Colon (tissue), 2 donors: Measurements from ENCODE around the gene SCGB1A1.

Experiments used
- FAIRE-seq: peaks from 2 replicates; lab custom pipeline; 2012; peaks lifted over from hg19 to GRCh38; lab: Jason Lieb, UNC
- donor health status: control.
- donor health status: control.

SCGB1A1 gene

DNA sequence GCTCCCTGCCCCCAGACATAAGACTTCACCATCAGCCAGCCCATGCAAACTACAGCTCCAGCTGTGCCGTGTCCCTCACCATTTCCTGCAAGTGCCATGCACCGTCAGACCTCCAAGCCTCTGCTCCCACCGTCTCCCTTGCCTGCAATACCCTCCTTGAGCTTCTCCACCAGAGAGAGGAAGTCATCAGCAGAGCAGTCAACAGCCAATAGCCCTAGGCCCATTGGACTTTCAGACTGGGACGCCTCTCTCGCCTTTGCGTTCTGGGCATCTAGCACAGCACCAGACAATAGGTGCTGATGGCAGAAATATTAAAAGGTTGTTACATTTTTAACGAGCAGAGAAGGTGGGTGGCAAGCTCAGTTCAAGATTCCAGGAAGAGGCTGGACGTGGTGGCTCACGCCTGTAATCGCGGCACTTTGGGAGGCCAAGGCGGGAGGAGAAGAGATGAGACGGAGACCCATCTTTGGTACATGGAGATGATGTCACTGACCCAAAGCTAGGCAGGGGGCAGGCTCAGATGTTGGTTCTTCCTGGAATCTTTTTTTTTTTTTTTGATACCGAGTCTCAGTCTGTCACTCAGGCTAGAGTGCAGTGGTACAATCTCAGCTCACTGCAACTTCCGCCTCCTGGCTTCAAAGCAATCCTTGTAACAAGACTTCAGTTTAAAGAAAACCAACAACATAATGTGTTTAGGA lies 31.9 kb downstream of the SCGB1A1 start:
- no peak for FAIRE-seq

DNA sequence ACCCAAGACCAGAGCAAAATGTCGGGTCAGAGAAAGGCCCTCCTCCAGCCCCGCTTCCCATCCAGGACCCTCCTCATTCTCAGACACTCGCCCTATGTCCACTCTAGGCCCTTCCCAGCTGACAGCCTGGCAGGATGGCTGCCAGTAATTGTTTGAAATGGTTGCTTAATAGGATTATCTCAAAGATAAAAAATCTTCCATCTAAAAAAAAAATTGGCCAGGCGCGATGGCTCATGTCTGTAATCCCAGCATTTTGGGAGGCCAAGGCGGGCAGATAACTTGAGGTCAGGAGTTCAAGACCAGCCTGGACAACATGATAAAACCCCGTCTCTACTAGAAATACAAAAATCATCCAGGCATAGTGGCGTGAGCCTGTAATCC lies 32.4 kb downstream of the SCGB1A1 start:
- FAIRE-seq = no peak

DNA sequence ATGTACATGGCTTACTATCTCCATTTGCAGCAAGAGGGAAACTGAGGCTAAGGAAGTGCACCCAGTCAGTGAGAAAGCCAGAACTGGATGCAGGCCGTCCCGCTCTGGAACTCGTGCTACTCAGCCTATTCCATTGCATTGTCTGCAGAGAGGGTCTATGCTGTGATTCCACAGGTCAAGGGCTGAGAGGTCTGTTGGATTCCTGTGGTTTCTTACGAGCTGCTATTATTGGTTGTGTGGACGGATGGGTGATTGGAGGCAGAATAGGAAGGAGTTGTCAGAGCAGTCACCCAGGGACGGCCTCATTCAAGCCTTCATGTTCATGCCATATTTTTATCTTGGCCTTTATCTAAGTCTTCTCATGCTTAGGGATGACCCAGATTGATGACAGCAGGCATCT lies 33.4 kb downstream of the SCGB1A1 start:
- FAIRE-seq = no peak

DNA sequence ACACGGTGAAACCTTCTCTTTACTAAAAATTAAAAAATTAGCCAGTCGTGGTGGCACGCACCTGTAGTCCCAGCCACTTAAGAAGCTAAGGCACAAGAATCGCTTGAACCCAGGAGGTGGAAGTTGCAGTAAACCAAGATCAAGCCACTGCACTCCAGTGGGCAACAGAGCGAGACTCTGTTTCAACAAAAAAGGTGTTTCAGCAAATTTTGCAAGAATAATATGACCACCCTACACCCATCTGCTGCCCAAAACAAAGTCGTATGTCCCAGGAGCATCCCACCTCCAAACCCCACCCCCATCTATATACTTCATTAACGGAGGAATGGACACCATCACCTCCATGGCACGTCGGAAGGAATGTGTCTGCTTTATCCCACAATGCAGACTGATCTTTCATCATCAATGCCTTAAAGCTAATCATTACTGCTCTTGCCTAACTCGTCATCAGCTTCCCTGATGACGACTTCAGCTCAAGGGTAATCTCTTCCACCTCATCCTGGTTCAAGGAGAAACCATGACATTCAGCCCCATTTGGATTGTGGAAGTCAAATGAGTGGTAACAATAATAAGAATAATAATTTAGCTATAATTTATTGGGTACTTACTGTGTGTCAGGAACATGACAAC lies 34.1 kb downstream of the SCGB1A1 start:
- FAIRE-seq = no peak

DNA sequence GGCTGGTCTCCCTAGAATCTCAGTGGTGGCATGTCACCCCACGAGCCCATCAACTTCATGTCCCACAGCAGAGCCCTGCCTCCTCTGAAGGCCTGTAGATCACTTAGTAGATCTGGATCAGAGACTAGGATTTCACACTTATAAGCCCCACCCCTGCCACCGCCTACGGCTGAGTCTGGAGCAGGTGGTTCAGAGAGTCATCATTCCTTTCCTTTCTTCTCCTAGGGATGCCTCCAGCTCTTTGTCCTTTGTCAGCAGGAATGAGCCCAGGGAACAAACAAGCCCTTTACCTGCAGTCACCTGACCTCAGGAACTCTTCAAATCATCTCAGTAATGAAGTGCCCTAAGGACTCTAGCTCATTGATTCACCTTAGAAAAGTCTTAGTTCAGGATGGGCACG lies 37.8 kb downstream of the SCGB1A1 start:
- no peak for FAIRE-seq

DNA sequence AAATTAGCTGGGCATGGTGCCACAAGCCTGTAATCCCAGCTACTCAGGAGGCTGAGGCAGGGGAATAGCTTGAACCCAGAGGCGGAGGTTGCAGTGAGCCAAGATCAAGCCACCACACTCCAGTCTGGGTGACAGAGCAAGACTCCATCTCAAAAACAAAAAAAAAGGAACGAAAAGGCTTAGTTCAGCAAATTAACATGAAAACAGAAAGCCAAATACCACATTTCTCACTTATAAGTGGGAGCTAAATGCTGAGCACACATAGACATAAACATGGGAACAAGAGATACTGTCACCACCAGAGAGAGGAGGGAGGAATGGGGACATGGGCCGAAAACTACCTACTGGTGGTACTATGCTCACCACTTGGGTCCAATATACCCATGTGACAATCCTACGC lies 38.6 kb downstream of the SCGB1A1 start:
- no peak for FAIRE-seq

DNA sequence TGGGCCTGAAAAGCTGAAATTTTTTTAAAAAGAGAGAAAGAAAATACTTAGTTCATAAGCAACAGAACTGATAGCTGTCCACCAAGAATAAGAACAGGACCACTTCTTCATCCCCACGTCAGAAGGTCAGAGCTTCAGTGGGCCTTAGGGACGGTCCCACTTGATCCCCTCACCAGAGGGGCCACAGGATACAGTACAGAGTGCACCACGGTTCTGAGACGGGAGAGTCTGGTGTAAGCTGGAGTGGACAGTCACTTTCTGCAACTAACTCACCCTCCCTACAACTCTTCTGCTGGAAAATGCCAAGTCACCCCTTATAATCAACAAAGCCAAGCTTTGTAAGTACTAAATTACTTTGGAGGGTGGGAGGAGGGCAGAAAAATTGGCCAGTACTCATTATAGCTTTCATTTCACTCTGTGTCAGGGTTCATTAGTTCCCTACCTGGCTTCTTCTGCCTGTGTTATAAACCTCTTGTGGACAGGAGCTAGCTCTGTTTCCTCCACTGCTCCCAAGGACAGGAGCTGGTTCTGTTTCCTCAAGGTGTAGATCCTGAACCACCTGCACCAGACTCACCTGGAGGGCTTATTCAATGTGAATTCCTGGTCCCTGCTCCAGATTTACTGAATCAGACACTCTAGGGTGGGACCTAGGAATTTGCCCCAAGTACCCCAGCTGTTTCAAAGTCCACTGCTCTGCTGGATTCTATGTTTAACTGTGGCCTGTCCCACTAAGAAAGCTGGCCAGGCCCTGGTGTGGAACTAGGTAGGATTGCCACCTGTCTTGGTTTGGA lies 39.6 kb downstream of the SCGB1A1 start:
- no peak for FAIRE-seq

DNA sequence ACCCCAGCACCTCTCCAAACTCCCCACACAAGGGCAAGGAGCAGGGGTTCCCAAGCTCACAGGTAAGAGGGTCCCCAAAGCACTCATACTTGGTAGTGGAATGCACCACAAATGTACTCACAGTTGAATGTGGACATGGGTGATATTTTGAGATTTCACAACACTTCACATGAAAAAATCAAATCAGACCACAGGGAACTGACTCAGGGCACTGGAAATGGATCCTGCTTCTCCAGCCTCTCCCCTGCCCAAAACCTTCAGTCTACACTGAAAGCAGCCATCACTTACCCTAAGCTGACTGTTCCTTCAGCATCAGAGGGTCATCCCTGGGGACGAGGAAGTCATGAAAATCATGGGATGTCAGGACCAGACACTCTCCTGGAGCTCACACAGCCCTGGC lies 40.2 kb downstream of the SCGB1A1 start:
- no peak for FAIRE-seq

DNA sequence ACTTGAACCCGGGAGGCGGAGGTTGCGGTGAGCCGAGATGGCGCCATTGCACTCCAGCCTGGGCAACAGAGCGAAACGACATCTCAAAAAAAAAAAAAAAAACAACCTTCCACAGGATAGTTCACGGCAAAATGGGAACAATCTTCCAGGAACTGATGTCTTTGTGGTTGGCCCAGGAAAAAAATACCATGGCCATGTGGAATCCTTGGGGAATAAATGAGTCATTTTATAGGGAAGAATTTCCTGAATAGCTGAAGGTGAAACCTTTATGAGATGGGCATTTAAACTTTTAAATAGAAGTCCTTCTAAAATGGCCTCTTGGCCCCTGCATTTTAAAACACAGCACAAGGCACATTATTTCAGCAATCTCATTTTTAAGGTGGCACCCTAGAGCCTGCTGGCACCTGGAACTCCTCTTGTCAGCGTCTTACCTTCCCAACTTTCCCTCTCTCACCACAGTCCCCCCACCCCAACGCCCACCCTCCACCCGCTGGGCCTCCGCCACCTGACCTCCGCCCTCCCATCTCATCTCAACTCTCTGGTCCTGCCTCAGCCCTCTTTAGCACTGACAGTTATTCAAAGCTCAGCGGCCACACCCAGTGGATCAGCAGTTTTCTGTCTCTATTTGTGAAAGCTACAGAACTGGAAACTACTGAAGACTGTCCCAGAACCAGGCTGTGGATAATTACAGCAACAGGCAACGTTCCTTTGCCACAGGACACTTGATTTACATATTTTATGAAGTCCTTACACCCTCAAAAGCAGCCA lies 43.1 kb downstream of the SCGB1A1 start:
- no peak for FAIRE-seq

DNA sequence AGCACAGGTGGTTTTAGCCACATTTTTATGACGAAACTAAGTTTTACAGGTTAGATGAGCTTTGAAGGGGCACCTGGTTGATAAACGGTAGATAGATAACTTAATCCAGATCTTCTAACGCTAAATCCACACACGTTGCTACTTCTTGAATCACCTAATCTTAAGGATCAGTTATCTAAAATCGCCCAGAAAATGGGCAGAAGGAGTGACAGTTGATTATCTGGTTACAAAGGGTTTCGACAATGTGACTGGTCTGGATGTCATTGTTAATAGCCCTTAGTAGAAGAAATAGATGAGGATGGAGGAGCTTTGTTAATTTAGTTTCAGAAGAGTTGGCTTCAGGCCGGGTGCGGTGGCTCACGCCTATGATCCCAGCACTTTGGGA lies 43.7 kb downstream of the SCGB1A1 start:
- FAIRE-seq = no peak

DNA sequence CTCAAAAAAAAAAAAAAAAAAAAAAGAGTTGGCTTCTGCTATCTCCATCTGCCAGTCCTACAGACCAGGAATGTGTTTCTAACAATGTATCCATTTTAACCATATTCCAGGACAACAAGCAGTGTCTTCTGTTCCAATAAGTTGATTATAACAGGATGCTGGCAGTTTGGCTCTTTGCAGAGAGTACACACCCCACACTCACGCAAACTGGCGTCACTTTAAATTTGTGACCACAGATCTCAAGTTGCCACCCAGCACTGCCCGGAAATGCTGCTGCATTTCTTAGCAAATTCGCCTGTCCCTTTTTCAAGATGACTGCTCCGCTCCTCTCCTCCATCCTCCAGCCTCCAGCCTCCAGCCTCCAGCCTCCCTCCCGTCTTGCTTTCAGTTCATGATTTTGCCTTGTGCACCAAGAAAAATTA lies 44.3 kb downstream of the SCGB1A1 start:
- FAIRE-seq = no peak

DNA sequence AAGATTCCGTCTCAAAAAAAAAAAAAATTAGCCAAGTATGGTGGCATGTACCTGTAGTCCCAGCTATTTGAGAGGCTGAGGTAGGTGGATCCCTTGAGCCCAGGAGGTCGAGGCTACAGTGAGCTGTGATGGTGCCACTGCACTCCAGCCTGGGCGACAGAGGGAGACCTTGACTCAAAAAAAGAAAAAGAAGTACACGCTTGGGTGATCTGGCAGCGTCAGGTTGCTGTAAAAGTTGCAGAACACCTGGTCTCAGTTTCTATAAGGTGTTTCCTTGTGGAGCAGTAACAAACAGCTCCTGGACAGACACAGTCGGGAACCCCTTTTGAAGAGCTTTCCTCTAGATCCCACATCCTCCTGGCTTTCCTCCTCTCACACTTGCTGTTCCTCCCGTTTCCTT lies 45.8 kb downstream of the SCGB1A1 start:
- FAIRE-seq = no peak

DNA sequence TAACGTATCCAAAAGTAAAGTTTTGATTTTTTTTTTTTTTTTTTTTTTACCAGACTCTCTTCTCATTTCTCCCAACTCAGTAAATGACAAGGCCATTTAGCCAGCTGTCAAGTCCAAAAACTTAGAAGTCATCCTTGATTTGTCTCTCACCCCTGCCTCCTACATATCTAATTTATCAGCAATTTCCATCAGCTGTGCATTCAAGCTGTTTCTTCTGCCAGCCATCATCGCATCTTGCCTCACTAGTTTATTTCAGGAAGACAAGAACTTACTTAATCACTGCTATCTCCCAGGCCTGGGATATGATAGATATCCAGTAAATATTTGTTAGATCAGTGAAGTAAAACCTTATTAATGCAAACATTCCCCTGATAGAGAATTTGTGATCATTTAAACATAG lies 47.6 kb downstream of the SCGB1A1 start:
- no peak for FAIRE-seq

DNA sequence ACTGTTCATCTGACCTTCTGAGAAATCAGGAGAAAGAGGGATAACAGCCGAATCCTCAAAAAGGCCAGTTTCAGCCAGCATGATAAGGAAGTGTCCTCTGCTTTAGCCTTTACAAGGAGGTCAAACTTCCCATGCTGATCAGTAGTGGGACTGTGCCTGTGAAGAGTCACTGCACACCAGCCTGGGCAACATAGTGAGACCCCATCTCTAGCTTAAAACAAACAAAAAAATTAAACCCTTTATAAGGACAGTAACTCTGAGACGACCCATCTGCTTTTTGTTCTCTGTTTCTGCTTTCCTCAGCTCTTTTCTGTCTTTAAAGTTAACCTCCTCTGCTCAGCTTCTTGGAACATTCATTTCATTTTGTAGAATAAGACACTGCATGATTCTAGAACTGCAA lies 49.7 kb downstream of the SCGB1A1 start:
- no peak for FAIRE-seq

DNA sequence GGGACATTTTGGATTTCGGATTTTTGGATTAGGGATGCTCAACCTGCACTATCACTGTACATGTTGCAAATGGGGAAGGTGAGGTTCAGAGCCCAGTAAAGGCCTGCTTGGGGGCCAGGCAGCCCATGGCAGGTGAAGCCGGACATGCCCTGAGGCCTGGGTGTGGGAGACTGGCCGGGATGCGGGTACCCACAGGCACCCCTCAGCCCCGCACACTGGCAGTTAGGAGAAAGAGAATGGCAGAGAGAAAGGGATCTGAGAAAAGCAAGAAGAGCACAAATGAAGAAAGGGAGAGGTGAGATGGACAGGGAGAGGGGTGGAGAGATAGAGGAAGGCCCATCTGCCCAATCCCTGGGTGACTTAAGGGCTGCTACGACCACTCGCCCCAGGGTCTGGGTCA lies 52.8 kb downstream of the SCGB1A1 start:
- FAIRE-seq = no peak

DNA sequence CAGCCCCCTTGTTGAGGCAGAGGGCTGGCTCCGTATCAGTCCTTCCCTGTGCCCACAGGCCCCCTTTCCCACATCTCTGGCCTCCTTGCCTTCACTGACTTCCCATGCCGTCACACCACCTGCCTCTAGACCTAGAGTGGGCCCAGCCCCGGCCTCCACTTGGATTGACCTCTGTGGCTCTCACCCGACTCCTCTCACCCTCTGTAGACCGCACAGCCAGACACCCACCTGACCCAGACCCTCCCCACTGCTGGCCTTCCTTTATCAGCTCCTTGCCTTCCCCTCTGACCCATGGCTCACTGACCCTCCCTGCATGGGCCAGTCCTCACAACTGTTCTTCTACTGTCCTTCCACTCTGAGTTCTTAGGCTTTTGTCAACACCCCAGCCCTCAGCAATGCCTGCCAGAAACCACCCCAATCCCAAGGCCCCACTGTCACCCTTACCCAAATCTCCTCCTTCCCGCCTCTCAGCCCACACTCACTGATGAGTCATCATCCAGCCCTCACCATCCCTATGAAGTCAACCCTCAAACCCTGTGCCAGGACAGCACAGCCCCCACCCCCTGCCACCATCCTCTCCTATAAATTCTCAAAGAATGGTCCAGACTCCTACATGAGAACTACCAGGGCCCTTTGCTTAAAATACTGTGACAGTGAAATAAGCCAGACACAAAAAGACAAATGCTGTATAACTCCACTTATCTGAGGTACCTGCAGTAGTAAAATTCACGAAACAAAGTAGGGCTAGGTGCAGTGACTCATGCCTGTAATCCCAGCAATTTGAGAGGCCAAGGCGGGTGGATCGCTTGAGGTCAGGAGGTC lies 53.4 kb downstream of the SCGB1A1 start:
- no peak for FAIRE-seq
